ENCODE data around the gene POU3F2.
A peak's percentile ranks its signal among the peaks of the same experiment; 100 is the strongest.

POU3F2 gene

DNA sequence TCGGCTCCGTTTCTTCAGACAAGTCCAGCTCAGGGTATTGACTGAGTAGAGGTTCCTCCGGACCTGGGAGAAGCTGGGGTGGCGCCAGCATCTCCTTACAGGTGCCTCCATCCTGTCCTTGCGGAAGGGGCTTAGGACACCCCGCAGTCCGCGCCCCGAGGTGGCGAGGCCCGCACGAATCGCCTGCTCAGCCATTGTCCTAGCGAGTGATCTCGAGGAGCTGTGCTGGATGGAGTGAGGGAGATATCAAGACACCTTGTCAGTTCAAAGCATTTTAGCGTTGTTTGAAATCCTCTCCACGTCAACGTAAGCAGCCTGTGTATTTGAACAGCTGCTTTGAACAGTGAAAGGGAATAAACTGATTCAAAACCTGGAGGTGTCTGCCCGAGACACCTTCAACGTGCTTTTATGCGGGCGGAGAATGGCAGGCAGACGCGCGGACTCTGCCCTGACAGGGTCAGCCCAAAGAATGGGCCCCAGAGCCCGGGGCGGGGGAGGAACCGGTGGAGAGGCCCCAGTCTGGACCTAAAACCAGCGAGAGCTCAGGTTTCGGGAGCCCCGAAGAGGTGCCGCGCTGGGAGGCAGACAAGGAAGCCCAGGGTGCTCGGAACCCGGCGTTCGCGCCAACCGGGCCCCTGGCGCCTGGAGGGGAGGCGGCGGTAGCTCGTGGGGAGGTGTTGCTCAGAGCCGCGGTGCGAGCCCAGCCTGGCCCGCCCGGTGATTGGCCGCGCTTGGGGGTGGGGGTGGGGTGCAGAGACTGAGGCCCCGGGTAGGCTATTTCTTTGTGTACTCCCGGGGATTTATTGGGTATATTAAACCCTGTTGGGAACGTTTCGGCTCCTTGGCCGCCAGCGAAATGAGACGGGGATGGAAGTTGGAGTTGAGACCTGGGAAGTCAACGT is 3.1 kb upstream of the POU3F2 start:
- DNase-seq (ENCODE audit: low read depth, low spot score): no peak

GRCh38 chr6:98831959-98832283 is 2.5 kb upstream of the POU3F2 start:
- TF ChIP-seq, protein P1, sequence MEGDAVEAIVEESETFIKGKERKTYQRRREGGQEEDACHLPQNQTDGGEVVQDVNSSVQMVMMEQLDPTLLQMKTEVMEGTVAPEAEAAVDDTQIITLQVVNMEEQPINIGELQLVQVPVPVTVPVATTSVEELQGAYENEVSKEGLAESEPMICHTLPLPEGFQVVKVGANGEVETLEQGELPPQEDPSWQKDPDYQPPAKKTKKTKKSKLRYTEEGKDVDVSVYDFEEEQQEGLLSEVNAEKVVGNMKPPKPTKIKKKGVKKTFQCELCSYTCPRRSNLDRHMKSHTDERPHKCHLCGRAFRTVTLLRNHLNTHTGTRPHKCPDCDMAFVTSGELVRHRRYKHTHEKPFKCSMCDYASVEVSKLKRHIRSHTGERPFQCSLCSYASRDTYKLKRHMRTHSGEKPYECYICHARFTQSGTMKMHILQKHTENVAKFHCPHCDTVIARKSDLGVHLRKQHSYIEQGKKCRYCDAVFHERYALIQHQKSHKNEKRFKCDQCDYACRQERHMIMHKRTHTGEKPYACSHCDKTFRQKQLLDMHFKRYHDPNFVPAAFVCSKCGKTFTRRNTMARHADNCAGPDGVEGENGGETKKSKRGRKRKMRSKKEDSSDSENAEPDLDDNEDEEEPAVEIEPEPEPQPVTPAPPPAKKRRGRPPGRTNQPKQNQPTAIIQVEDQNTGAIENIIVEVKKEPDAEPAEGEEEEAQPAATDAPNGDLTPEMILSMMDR (IDR thresholded peaks at IDR 0.05; ENCODE audit: low read depth, low read length): no peak
- no peak overlapping the region for H3K4me3 ChIP-seq (ENCODE audit: low read depth, low read length)
- DNase-seq (ENCODE audit: low read depth, low spot score): no peak
- in situ Hi-C loops (cut with HindIII; ENCODE audit: low sequenced_read_pairs): no loop called here

More for the DNA sequence above, 3.1 kb upstream of the POU3F2 start:
- TF ChIP-seq, protein P1 (IDR thresholded peaks at IDR 0.05; ENCODE audit: low read depth, low read length): no peak
- no peak overlapping the region for H3K4me3 ChIP-seq (ENCODE audit: low read depth, low read length)
- in situ Hi-C loops (cut with HindIII; ENCODE audit: low sequenced_read_pairs): no loop called here

- DNase-seq (ENCODE audit: low read depth, low spot score): peak; percentile 66
- H3K4me3 ChIP-seq (ENCODE audit: low read depth, low read length): peak overlapping the region; percentile 49
- TF ChIP-seq, protein P1 (IDR thresholded peaks at IDR 0.05; ENCODE audit: low read depth, low read length): no peak
- in situ Hi-C loops (cut with HindIII; ENCODE audit: low sequenced_read_pairs): no loop called here
Observed at GRCh38 chr6:98832284-98833056, 1.9 kb upstream of the POU3F2 start.

GRCh38 chr6:98833057-98833306 is 1.4 kb upstream of the POU3F2 start:
- DNase-seq (ENCODE audit: low read depth, low spot score): no peak
- TF ChIP-seq, protein P1 (IDR thresholded peaks at IDR 0.05; ENCODE audit: low read depth, low read length): peak; percentile 19
- peak overlapping the region; percentile 49 for H3K4me3 ChIP-seq (ENCODE audit: low read depth, low read length)
- in situ Hi-C loops (cut with HindIII; ENCODE audit: low sequenced_read_pairs): no loop called here

- in situ Hi-C loops (cut with HindIII; ENCODE audit: low sequenced_read_pairs): no loop called here
- TF ChIP-seq, protein P1 (IDR thresholded peaks at IDR 0.05; ENCODE audit: low read depth, low read length): no peak
- peak overlapping the region; percentile 49 for H3K4me3 ChIP-seq (ENCODE audit: low read depth, low read length)
- peak; percentile 58 for DNase-seq (ENCODE audit: low read depth, low spot score)
Observed at GRCh38 chr6:98833307-98834059, 891 bp upstream of the POU3F2 start.

Measured in astrocyte of the spinal cord (primary cell).